ENCODE results near the gene B3GAT3.

Gene B3GAT3

DNA sequence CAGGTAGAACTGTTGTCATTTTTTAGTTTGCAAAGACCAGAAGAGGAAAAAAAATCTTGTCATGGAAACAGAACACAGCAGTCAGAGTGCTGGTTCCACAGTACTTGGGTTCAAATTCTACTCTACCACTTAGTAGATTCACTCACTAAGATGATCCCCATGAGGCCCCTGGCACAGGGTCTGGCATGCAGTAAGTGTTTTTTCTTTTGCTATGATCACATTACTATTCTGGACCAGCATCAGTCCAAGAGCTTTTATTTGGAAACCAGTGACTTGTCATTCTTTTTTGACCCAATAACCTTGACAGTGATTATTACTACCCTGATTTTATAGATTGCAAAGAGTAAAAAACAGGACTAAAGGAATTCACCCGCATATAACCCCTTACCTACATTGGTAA, 52.2 kb downstream of the B3GAT3 start (continued):
- TF ChIP-seq, protein P1, sequence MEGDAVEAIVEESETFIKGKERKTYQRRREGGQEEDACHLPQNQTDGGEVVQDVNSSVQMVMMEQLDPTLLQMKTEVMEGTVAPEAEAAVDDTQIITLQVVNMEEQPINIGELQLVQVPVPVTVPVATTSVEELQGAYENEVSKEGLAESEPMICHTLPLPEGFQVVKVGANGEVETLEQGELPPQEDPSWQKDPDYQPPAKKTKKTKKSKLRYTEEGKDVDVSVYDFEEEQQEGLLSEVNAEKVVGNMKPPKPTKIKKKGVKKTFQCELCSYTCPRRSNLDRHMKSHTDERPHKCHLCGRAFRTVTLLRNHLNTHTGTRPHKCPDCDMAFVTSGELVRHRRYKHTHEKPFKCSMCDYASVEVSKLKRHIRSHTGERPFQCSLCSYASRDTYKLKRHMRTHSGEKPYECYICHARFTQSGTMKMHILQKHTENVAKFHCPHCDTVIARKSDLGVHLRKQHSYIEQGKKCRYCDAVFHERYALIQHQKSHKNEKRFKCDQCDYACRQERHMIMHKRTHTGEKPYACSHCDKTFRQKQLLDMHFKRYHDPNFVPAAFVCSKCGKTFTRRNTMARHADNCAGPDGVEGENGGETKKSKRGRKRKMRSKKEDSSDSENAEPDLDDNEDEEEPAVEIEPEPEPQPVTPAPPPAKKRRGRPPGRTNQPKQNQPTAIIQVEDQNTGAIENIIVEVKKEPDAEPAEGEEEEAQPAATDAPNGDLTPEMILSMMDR (tag by site-specific recombination; IDR thresholded peaks at IDR 0.05), result no peak
- TF ChIP-seq ZBTB8A (tag by site-specific recombination; IDR thresholded peaks at IDR 0.05) (no peak), ZNF146 (tag by site-specific recombination; IDR thresholded peaks at IDR 0.05) (no peak), ZNF48 (tag by site-specific recombination; IDR thresholded peaks at IDR 0.05) (no peak), ZNF529 (tag by site-specific recombination; IDR thresholded peaks at IDR 0.05; ENCODE audit: insufficient replicate concordance) (no peak)

DNA sequence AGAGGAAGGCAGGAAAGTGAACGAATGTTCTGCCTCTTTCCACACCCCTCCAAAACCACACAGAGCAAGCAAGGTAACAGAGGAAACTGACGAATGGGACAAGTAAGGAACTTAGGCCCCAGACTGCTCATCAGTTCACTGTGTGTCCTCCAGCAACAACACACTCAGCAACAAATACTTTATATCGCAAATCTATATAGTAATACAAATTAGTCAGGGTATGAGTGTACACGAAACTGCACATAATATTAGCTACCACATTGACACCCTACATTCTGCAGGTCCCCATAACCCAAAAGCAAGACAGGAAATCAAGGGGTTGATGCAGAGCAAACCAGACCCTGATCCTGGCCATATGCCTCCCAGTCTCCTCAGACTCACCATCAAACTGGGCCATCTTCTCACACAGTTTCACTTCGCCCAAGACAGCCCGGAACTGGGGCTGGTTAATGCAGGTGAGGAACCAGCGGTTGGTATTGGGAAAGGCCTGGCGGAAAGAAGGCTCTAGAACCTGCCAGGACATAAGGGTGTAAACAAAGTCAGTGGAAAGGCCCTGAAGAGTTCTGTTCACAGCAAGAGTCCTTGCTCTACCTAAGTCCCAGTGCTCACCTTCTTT, 54.7 kb downstream of the B3GAT3 start:
- Histone ChIP-seq H3K4me1 (ENCODE audit: control insufficient read depth, insufficient read depth, low read length) (no peaks in the 10 kb centered on the region), H3K36me3 (ENCODE audit: control insufficient read depth in 2 of 2, insufficient read depth in 1 of 2, low read length in 2 of 2) (peaks cover 48 to 92% of the 10 kb centered on the region in 2 experiments), H3K9me3 (ENCODE audit: control insufficient read depth, insufficient read depth, low read depth, low read length) (no peaks in the 10 kb centered on the region), H3K27ac (ENCODE audit: extremely low read depth, low read depth, low read length) (0 out of 2 replicates have a peak overlapping the region, but pooled peaks have one; percentile 16), H3K4me3 (ENCODE audit: low read depth, low read length) (no peak overlapping the region)
- CTCF ChIA-PET, result interaction anchor here (1.5 to 1.7 kb wide), 2 partner anchors 24 to 25 kb away, joined by 6 to 7 read pairs; partner anchors contain the start of gene TUT1
- POLR2A ChIA-PET, result interaction anchor here (0.8 to 1.2 kb wide), 4 partner anchors 9 to 32 kb away, joined by 3 to 4 read pairs (median 4); partner anchors contain the start of gene AHNAK
- no peak for TF ChIP-seq ZSCAN30 (tag by site-specific recombination; IDR thresholded peaks at IDR 0.05)
- TF ChIP-seq, protein P2, sequence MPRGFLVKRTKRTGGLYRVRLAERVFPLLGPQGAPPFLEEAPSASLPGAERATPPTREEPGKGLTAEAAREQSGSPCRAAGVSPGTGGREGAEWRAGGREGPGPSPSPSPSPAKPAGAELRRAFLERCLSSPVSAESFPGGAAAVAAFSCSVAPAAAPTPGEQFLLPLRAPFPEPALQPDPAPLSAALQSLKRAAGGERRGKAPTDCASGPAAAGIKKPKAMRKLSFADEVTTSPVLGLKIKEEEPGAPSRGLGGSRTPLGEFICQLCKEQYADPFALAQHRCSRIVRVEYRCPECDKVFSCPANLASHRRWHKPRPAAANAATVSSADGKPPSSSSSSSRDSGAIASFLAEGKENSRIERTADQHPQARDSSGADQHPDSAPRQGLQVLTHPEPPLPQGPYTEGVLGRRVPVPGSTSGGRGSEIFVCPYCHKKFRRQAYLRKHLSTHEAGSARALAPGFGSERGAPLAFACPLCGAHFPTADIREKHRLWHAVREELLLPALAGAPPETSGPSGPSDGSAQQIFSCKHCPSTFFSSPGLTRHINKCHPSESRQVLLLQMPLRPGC (tag by site-specific recombination; IDR thresholded peaks at IDR 0.05), result no peak
- no peak for TF ChIP-seq ZNF239 (tag by site-specific recombination; IDR thresholded peaks at IDR 0.05)
- TF ChIP-seq ZBTB20 (tag by site-specific recombination; IDR thresholded peaks at IDR 0.05), result no peak
- TF ChIP-seq ZNF768 (tag by site-specific recombination; IDR thresholded peaks at IDR 0.05), result no peak
- TF ChIP-seq, protein P3, sequence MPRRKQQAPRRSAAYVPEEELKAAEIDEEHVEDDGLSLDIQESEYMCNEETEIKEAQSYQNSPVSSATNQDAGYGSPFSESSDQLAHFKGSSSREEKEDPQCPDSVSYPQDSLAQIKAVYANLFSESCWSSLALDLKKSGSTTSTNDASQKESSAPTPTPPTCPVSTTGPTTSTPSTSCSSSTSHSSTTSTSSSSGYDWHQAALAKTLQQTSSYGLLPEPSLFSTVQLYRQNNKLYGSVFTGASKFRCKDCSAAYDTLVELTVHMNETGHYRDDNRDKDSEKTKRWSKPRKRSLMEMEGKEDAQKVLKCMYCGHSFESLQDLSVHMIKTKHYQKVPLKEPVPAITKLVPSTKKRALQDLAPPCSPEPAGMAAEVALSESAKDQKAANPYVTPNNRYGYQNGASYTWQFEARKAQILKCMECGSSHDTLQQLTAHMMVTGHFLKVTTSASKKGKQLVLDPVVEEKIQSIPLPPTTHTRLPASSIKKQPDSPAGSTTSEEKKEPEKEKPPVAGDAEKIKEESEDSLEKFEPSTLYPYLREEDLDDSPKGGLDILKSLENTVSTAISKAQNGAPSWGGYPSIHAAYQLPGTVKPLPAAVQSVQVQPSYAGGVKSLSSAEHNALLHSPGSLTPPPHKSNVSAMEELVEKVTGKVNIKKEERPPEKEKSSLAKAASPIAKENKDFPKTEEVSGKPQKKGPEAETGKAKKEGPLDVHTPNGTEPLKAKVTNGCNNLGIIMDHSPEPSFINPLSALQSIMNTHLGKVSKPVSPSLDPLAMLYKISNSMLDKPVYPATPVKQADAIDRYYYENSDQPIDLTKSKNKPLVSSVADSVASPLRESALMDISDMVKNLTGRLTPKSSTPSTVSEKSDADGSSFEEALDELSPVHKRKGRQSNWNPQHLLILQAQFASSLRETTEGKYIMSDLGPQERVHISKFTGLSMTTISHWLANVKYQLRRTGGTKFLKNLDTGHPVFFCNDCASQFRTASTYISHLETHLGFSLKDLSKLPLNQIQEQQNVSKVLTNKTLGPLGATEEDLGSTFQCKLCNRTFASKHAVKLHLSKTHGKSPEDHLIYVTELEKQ (tag by site-specific recombination; IDR thresholded peaks at IDR 0.05; ENCODE audit: borderline replicate concordance), result no peak
- TF ChIP-seq, protein P4, sequence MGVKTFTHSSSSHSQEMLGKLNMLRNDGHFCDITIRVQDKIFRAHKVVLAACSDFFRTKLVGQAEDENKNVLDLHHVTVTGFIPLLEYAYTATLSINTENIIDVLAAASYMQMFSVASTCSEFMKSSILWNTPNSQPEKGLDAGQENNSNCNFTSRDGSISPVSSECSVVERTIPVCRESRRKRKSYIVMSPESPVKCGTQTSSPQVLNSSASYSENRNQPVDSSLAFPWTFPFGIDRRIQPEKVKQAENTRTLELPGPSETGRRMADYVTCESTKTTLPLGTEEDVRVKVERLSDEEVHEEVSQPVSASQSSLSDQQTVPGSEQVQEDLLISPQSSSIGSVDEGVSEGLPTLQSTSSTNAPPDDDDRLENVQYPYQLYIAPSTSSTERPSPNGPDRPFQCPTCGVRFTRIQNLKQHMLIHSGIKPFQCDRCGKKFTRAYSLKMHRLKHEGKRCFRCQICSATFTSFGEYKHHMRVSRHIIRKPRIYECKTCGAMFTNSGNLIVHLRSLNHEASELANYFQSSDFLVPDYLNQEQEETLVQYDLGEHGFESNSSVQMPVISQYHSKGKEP (tag by site-specific recombination; IDR thresholded peaks at IDR 0.05), result no peak
- no peak for TF ChIP-seq KLF16 (tag by site-specific recombination; IDR thresholded peaks at IDR 0.05)
- TF ChIP-seq ZNF155 (tag by site-specific recombination; IDR thresholded peaks at IDR 0.05), result no peak
- no peak for TF ChIP-seq ZNF621 (tag by site-specific recombination; IDR thresholded peaks at IDR 0.05)
- no peak for TF ChIP-seq BCL11A (tag by site-specific recombination; IDR thresholded peaks at IDR 0.05; ENCODE audit: low read depth)
- no peak for TF ChIP-seq ZNF624 (tag by site-specific recombination; IDR thresholded peaks at IDR 0.05)
- TF ChIP-seq ZNF132 (tag by site-specific recombination; IDR thresholded peaks at IDR 0.05; ENCODE audit: borderline replicate concordance), result no peak
- TF ChIP-seq, protein P5, sequence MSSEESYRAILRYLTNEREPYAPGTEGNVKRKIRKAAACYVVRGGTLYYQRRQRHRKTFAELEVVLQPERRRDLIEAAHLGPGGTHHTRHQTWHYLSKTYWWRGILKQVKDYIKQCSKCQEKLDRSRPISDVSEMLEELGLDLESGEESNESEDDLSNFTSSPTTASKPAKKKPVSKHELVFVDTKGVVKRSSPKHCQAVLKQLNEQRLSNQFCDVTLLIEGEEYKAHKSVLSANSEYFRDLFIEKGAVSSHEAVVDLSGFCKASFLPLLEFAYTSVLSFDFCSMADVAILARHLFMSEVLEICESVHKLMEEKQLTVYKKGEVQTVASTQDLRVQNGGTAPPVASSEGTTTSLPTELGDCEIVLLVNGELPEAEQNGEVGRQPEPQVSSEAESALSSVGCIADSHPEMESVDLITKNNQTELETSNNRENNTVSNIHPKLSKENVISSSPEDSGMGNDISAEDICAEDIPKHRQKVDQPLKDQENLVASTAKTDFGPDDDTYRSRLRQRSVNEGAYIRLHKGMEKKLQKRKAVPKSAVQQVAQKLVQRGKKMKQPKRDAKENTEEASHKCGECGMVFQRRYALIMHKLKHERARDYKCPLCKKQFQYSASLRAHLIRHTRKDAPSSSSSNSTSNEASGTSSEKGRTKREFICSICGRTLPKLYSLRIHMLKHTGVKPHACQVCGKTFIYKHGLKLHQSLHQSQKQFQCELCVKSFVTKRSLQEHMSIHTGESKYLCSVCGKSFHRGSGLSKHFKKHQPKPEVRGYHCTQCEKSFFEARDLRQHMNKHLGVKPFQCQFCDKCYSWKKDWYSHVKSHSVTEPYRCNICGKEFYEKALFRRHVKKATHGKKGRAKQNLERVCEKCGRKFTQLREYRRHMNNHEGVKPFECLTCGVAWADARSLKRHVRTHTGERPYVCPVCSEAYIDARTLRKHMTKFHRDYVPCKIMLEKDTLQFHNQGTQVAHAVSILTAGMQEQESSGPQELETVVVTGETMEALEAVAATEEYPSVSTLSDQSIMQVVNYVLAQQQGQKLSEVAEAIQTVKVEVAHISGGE (tag by site-specific recombination; conservative IDR thresholded peaks at IDR 0.05; ENCODE audit: low read depth), result no peak
- no peak for TF ChIP-seq ZNF544 (tag by site-specific recombination; IDR thresholded peaks at IDR 0.05)
- no peak for TF ChIP-seq FEZF1 (tag by site-specific recombination; IDR thresholded peaks at IDR 0.05)
- no peak for TF ChIP-seq ZNF785 (tag by site-specific recombination; IDR thresholded peaks at IDR 0.05)
- TF ChIP-seq, protein P6, sequence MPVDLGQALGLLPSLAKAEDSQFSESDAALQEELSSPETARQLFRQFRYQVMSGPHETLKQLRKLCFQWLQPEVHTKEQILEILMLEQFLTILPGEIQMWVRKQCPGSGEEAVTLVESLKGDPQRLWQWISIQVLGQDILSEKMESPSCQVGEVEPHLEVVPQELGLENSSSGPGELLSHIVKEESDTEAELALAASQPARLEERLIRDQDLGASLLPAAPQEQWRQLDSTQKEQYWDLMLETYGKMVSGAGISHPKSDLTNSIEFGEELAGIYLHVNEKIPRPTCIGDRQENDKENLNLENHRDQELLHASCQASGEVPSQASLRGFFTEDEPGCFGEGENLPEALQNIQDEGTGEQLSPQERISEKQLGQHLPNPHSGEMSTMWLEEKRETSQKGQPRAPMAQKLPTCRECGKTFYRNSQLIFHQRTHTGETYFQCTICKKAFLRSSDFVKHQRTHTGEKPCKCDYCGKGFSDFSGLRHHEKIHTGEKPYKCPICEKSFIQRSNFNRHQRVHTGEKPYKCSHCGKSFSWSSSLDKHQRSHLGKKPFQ (tag by site-specific recombination; IDR thresholded peaks at IDR 0.05), result no peak
